H1 (cell line): Measurements from ENCODE around the gene PTGES3L. TPM values are rescaled to one million over a fixed set of nuclear protein-coding genes. Genes with fewer than 3 reads are reported as not detected.

Source experiments
- polyA plus RNA-seq, 7 experiments: library from polyadenylated mRNA; depleted of rRNA in 3 of 7; stranded (reverse) in 5 of 7; unstranded in 2 of 7; fragments of >200 nt in 5 of 7; fragments of 200-250 nt in 2 of 7; gene quantifications; 1 replicate in 5 of 7; 2 replicates in 1 of 7; 4 replicates in 1 of 7; pipeline versions ENCODE4 v1.2.1 to v1.2.3, GENCODE V29; 2011 to 2013; ENCODE audit warnings: missing spikeins in 2 of 7, mixed read lengths in 2 of 7
- small RNA-seq: library from polyadenylated mRNA; stranded (forward); fragments of <200 nt; extraction: miRNeasy Mini kit (QIAGEN cat#:217004); gene quantifications from one replicate; pipeline ENCODE3, GENCODE V24; 2013; ENCODE audit not compliant: insufficient read depth
- total RNA-seq: library from RNA; stranded (reverse); fragmentation: NEBNext Ultra II Directional; extraction: Animal tissue kit (Norgen Biotek cat#: 25700); gene quantifications from 2 replicates; pipeline ENCODE4 v1.2.1, GENCODE V29; 2021

Gene PTGES3L
- total and polyA plus RNA-seq, 2 of the 8 experiments (the other 6 are each of a cell fraction or from before 2014, with no cell fraction given) = 3.0 to 3.6 TPM

Small RNA genes lying within 50 kb of the gene (small RNA-seq; reads per million reads assigned to genes)
- gene AARSD1 = not detected
- not detected for gene RF00561

Other genes starting within 250 kb of the PTGES3L start
- gene EZH1, start 235.0 kb downstream of the PTGES3L start, total RNA-seq = 18.5 and 20.8 TPM in 2 replicates
- 17.4 and 22.9 TPM in 2 replicates for gene EZH1, start 235.0 kb downstream of the PTGES3L start, polyA plus RNA-seq (2011; rRNA removed)
- gene RAMP2, start 218.9 kb downstream of the PTGES3L start, total RNA-seq = 12.0 and 13.4 TPM in 2 replicates
- 41.5 and 41.7 TPM in 2 replicates for gene RAMP2, start 218.9 kb downstream of the PTGES3L start, polyA plus RNA-seq (2011; rRNA removed)
- 83.9 and 88.2 TPM in 2 replicates for gene VPS25, start 206.6 kb downstream of the PTGES3L start, total RNA-seq
- gene VPS25, start 206.6 kb downstream of the PTGES3L start, polyA plus RNA-seq (2011; rRNA removed) = 150 and 188 TPM in 2 replicates
- 1.2 and 1.7 TPM in 2 replicates for gene WNK4, start 199.5 kb downstream of the PTGES3L start, total RNA-seq
- gene WNK4, start 199.5 kb downstream of the PTGES3L start, polyA plus RNA-seq (2011; rRNA removed) = 0.21 and 0.86 TPM in 2 replicates
- gene COA3, start 181.4 kb downstream of the PTGES3L start, total RNA-seq = 68.4 and 71.2 TPM in 2 replicates
- 137 and 143 TPM in 2 replicates for gene COA3, start 181.4 kb downstream of the PTGES3L start, polyA plus RNA-seq (2011; rRNA removed)
- not detected in 2 replicates for gene CNTD1, start 181.2 kb downstream of the PTGES3L start, total RNA-seq
- gene CNTD1, start 181.2 kb downstream of the PTGES3L start, polyA plus RNA-seq (2011; rRNA removed) = 0.08 TPM in 1 of 2 replicates, not detected in the other
- 55.4 and 64.2 TPM in 2 replicates for gene BECN1, start 155.8 kb downstream of the PTGES3L start, total RNA-seq
- 31.5 and 38.8 TPM in 2 replicates for gene BECN1, start 155.8 kb downstream of the PTGES3L start, polyA plus RNA-seq (2011; rRNA removed)
- 223 and 224 TPM in 2 replicates for gene PSME3, start 146.7 kb downstream of the PTGES3L start, total RNA-seq
- 109 and 149 TPM in 2 replicates for gene PSME3, start 146.7 kb downstream of the PTGES3L start, polyA plus RNA-seq (2011; rRNA removed)
- 4.0 and 4.2 TPM in 2 replicates for gene AOC2, start 135.5 kb downstream of the PTGES3L start, total RNA-seq
- 4.7 and 7.2 TPM in 2 replicates for gene AOC2, start 135.5 kb downstream of the PTGES3L start, polyA plus RNA-seq (2011; rRNA removed)
- 2.1 and 2.7 TPM in 2 replicates for gene AOC3, start 128.9 kb downstream of the PTGES3L start, total RNA-seq
- 2.5 and 4.1 TPM in 2 replicates for gene AOC3, start 128.9 kb downstream of the PTGES3L start, polyA plus RNA-seq (2011; rRNA removed)
- not detected in 2 replicates for gene G6PC1, start 79.3 kb downstream of the PTGES3L start, total RNA-seq
- gene G6PC1, start 79.3 kb downstream of the PTGES3L start, polyA plus RNA-seq (2011; rRNA removed) = 0.02 TPM in 1 of 2 replicates, not detected in the other
- 45.0 and 51.5 TPM in 2 replicates for gene AARSD1, start 15.6 kb downstream of the PTGES3L start, total RNA-seq
- gene AARSD1, start 15.6 kb downstream of the PTGES3L start, polyA plus RNA-seq (2011; rRNA removed) = 43.8 and 58.8 TPM in 2 replicates
- 10.7 and 11.9 TPM in 2 replicates for gene RUNDC1, start 485 bp upstream of the PTGES3L start, total RNA-seq
- gene RUNDC1, start 485 bp upstream of the PTGES3L start, polyA plus RNA-seq (2011; rRNA removed) = 7.9 and 9.4 TPM in 2 replicates
- gene RPL27, start 18.3 kb upstream of the PTGES3L start, total RNA-seq = 1,415 and 1,425 TPM in 2 replicates
- 3,779 and 3,900 TPM in 2 replicates for gene RPL27, start 18.3 kb upstream of the PTGES3L start, polyA plus RNA-seq (2011; rRNA removed)
- 2.0 and 2.5 TPM in 2 replicates for gene IFI35, start 26.7 kb upstream of the PTGES3L start, total RNA-seq
- gene IFI35, start 26.7 kb upstream of the PTGES3L start, polyA plus RNA-seq (2011; rRNA removed) = 4.7 and 4.9 TPM in 2 replicates
- 281 and 295 TPM in 2 replicates for gene VAT1, start 42.3 kb upstream of the PTGES3L start, total RNA-seq
- gene VAT1, start 42.3 kb upstream of the PTGES3L start, polyA plus RNA-seq (2011; rRNA removed) = 200 and 269 TPM in 2 replicates
- gene RND2, start 45.2 kb upstream of the PTGES3L start, total RNA-seq = 51.3 and 56.8 TPM in 2 replicates
- gene RND2, start 45.2 kb upstream of the PTGES3L start, polyA plus RNA-seq (2011; rRNA removed) = 61.4 and 76.2 TPM in 2 replicates
- gene BRCA1, start 145.3 kb upstream of the PTGES3L start, total RNA-seq = 39.2 and 40.3 TPM in 2 replicates
- 30.7 and 34.5 TPM in 2 replicates for gene BRCA1, start 145.3 kb upstream of the PTGES3L start, polyA plus RNA-seq (2011; rRNA removed)
- gene NBR1, start 191.1 kb upstream of the PTGES3L start, total RNA-seq = 34.8 and 36.0 TPM in 2 replicates
- gene NBR1, start 191.1 kb upstream of the PTGES3L start, polyA plus RNA-seq (2011; rRNA removed) = 12.4 and 13.5 TPM in 2 replicates
- 4.1 and 5.4 TPM in 2 replicates for gene TMEM106A, start 231.8 kb upstream of the PTGES3L start, total RNA-seq
- gene TMEM106A, start 231.8 kb upstream of the PTGES3L start, polyA plus RNA-seq (2011; rRNA removed) = 3.2 and 3.4 TPM in 2 replicates
- not detected in 2 replicates for gene CCDC200, start 248.5 kb upstream of the PTGES3L start, total RNA-seq
- gene CCDC200, start 248.5 kb upstream of the PTGES3L start, polyA plus RNA-seq (2011; rRNA removed) = 0.11 TPM in 1 of 2 replicates, not detected in the other